IPS-NIHi7 (cell line): ENCODE data around the gene OR7G1.

ENCODE experiments used
- DNase-seq: peaks from one replicate; pipeline ENCODE4 v3.0.0; 2012; ENCODE audit warnings: mixed read lengths; ENCODE audit errors: extremely low spot score

OR7G1 gene, protein sequence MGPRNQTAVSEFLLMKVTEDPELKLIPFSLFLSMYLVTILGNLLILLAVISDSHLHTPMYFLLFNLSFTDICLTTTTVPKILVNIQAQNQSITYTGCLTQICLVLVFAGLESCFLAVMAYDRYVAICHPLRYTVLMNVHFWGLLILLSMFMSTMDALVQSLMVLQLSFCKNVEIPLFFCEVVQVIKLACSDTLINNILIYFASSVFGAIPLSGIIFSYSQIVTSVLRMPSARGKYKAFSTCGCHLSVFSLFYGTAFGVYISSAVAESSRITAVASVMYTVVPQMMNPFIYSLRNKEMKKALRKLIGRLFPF

DNA sequence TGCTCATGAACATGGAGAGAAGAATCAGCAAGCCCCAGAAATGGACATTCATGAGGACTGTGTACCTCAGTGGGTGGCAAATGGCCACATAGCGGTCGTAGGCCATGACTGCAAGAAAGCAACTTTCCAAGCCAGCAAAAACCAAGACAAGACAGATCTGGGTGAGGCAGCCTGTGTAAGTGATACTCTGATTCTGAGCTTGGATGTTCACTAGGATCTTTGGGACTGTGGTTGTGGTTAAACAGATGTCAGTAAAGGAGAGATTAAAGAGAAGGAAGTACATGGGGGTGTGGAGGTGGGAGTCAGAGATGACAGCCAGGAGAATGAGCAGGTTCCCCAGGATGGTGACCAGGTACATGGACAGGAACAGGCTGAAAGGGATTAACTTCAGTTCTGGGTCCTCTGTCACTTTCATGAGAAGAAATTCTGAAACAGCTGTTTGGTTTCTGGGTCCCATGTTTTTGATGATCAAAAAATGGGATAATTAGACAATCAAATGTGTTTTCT is at the start of gene OR7G1:
TSS of gene OR7G1 (minus strand) at position 457 of the 507 bp plus-strand sequence. CDS start at position 457, 0 bp downstream.
- no peak for DNase-seq

DNA sequence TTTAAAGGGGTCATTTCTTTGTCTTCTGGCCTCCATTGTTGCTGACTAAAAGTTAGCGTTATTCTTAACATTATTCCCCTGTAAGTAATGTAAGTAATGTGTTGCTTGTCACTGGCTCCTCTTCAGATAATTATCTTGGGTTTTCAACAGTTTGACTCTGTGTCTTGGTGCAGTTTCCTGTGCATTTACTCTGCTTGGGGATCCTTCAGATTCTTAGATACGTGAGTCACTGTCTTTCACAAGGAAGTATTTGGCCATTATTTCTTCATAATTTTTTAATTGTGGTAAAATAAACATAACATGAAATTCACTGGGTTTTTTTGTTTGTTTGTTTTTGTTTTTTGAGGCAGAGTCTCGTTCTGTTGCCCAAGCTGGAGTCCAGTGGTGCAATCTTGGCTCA is 49.7 kb upstream of the OR7G1 start:
- DNase-seq: no peak

DNA sequence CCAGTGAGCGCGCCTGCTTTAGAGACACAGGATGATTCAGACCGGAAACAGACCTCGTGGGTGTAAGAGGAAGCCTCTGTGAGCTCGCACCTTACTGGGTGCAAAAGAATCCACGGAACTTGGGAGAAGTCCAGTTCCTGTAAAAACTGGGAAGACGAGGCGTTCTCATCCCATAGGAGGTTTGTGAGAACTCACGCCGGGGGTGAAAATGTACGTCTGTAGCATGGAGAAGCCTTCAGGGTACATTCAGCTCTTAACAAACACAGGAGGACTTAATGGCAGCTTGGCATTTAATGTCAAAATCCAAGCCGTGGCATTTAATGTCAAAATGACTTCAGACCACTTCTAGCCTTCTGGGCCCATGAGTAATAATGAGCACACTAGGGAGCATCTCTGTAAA is 45.9 kb upstream of the OR7G1 start:
- DNase-seq: no peak

DNA sequence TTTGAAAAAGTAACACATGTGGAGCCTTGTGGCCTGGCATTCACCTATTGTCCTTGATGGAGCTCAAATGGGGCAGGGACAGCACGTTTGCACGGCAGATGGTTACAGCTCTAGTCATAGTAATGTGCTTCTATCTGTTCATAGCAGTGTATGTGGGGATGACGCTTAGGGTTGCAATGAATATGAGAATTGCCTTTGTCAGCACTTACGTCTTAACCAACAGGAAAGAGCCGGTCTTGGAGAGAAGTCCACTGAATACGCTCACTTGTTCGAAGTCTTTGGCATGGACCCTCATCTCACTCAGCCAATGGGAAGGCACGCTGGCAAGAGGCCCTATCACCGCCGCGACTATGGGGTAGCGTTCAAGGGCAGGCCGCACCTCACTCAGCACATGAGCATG is 44.3 kb upstream of the OR7G1 start:
- no peak for DNase-seq

DNA sequence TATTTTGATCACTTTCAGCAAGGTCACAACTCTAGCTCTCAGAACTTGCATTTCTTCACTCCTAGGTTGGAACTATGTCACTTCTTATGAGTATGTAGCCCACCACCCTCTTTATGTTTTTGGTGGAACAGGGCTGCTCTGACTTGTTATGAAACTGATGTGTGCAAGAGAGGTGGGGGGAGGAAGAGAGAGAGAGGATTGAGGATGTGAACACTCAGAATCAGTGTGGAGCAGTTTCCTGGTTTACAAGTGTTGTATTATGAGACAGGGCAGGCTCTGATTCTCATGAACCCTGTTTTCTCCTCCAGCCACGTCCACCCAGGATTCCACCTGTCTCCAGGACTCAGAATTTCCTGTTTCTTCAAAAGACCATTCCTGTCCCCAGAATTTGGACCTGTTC is 40.7 kb upstream of the OR7G1 start:
- DNase-seq: no peak

DNA sequence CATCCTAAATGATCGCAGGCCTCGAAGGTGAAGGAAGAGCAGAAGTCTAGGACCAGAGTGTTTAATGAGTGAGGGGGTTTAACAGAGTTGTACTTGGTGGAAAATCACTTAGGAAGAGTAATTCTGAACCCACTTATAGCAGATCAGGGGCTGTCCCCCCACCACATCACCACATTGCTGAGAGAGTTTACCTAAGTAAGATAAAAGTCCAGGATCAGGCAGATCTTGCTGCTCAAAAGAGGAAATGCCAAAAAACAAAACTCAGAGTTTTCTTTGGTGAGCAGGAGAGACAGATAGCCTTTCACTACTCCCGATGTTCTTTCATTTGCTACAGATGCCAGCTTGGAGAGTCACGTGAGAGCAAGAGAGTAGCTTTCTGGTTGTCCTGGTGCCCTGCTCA is 40.0 kb upstream of the OR7G1 start:
- no peak for DNase-seq

DNA sequence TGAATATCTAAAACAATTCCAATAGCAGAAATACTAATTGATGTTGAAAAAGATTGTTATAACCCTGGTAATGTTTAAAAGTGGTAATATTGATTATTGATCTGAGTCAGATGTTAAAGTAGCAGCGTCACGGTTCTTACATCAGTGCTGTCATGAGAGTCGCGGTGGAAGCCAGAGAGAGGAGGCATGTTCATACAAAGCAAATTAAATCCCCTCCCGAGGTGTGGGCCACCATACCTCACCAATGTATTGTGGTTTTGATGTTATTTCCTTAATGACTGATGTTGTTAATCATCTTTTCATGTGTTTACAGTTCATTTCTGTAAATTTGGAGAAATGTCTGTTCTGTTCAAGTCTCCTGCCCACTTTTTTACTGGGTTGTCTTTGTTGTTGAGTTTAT is 35.8 kb upstream of the OR7G1 start:
- DNase-seq: no peak

DNA sequence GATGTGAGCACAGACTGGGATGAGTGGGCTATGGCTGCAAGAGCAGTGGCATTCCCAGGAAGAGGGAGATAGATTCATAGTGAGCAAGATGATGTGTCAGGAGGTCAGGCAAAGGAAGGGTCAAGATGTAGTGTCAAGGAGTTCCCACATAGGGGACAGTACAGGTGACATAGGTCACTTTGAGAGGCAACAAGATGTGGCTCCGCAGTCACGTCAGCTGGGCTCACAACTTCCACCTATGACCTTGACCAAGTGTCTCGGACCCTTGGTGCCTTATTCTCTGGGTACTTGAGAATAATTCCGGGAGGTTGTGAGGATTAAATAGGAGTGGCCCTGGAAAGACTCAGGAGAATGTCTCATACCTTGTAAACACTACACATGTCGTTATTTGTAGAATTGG is 35.1 kb upstream of the OR7G1 start:
- no peak for DNase-seq

DNA sequence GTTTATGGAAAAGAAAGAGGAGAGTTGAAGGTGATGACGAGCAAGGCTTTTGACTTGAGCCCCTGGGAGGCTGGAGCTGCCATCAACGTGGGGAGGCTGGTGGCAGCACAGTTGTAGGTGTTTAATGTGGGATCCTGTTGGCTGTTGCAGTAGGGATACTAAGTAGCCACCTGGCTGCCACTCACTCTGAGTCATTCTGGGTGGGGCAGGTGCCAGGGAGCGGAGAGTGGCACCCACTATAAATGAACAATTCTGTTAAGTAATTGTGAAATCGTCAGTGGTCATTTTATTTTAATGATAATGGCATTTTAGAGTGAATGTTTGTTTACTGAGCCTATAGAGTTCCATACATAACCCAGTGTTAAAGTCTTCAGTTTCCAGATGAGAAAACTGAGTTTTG is 34.4 kb upstream of the OR7G1 start:
- no peak for DNase-seq

DNA sequence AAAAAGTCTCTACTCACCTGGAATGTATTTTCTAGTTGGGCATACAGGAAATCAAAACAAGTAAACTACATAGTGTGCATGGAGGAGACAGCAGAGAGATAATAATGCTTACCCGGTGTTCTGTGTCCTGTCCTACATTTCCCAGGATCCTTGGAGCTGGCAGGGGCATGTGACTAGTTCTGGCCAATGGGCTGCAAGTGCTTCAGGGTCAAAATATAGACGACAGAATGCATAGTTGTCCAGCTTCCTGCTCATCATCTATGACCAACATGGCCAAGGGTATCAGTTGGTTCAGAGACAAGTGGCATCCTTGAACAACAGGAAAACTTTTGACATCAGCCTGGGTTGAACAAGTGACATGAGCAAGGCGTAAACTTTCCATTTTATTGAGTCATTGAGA is 33.1 kb upstream of the OR7G1 start:
- DNase-seq: no peak

DNA sequence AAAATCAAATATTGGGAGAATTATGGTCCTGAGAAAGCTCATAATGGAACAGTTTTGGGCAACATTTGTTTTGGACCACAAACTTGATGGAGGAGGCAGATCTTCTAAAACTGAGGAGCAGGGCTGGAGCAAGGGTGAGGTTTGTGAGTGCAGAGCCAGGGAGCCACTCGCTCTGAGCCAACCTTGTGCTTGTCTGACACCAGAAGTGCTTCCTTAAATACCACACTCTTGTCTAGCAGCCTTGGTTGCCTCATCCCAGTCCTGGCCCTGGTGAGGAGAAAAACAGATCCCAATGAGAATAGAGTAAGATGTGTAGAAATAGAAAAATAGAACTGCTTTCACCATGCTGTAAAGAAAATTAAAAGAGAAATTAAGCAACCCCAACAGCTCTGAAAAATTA is 31.3 kb upstream of the OR7G1 start:
- DNase-seq: no peak

DNA sequence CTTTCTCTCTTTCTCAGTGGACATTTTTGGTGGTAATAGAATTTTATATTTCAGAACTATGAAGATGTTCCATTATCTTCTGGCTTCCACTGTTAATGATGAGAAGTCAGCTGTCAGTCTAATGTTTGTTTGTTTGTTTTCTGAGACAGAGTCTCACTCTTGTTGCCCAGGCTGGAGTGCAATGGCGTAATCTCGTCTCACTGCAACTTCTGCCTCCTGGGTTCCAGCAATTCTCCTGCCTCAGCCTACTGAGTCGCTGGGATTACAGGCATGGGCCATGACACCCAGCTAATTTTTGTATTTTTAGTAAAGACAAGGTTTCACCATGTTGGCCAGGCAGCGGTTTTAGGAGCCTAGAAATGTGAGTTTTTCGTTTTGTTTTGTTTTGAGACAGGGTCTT is 29.4 kb upstream of the OR7G1 start:
- DNase-seq: no peak

DNA sequence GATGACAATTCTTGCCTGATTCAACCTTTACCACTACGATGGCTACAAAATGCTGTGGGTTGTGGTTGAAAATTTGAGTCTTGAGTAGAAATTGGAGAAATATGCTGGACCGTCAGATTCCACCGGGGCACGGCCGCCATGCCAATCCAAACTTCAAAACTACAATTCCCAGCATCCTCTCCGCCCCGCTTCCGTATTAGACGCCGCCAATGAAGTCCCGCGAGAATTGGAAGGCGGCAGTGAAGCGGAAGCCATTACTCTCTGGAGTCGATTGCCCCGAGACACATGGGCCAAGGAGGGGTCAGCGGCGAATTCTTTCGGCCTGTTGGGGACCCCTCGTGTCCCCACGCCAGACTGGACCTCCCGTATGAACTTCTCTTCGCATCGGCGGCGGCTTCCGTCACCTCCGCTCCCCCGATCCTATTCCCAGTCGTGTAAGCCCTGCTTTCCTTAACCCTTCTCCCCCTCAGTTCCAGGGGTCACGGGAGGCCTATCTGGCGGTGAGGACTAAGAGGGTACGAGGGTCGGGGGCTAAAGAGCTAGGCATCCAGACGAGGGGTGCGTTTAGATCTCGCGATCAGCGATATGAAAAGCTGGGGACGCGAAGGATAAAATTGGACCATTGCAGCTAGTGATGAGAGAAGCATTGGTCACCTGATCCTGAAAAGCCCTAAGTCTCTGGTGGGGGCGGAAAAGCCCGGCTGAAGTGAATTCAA is 24.8 kb upstream of the OR7G1 start, which contains the start of gene ZNF317:
TSS of gene ZNF317 (plus strand) at position 239 of the 716 bp plus-strand sequence. CDS start 15,620 bp downstream, outside the sequence.
- peak; percentile 91 for DNase-seq

DNA sequence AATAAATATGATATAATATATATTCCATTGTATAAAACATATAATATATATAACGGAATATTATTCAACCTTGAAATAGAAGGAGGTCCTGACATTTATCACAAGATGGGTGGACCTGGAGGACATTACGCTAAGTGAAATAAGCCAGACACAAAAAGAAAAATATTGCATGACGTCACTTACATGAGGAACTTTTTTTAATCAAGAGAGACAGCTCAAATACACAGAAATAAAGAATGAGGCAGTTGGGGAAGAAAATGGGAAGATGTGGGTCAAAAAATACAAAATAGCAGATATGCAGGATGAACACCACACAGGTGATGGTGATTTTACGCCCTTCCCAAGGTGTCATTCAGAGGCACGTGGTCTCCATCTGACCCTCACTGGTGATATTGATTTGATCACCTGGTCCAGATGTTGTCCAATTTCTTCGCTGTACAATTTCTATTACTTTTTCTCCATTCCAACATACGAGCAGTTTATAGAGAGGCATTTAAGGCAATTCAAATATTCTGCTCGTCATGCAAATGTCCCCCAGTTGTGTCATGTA is 24.1 kb upstream of the OR7G1 start:
- DNase-seq: no peak

DNA sequence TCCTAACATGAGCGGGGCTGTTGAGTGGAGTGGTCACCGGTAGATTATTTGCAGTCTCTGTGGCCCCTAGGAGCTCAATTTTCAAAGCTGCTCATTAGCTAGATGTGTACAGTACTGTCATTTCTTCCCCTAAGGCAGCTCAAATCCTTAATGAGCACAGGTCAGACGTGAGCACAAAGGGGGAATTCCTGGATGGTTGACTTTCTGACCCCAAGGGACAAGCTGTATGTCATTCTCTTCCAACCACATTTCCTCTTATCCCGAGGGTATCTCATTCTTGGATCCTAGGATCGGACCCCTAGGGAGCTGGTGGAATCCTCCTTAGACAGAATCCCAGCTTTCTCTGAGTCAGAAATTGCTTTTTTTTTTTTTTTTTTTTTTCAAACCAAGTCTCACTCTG is 16.9 kb upstream of the OR7G1 start:
- DNase-seq: no peak

DNA sequence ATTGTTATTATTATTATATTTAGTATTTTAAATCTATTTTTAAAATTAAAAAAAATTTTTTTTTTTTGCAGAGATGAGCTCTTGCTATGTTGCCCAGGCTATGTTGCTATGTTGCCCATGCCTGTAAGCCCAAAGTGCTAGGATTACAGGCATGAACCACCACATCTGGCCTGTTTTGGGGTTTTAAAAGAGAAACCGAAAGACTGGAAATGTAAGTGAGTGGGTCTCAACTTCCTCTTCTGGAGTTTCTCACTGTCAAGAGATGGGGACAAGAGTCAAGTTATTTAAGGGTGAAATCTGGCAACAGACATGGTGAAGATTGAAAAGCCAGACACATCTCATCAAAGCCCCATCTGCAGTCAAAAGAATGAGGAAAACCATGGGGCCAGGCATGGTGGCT is 15.4 kb upstream of the OR7G1 start:
- DNase-seq: no peak

DNA sequence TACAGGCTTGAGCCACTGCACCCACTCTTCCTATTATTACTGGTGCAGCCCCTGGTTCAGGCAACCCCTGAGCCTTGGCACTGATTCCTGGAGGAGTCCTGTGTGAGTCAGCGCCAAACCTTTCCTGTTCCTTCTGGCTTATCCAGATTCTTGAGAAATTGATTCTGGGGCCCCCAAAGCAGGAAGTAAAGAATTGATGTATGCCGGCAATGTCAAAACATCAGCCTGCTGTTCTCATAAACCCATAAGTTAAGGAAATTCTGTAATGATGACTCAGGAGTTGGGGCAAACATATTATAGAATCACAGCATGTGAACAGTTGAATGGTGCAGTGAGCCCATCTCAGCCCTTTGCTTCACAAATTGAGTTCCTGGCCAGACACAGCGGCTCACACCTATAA is 12.6 kb upstream of the OR7G1 start:
- no peak for DNase-seq

DNA sequence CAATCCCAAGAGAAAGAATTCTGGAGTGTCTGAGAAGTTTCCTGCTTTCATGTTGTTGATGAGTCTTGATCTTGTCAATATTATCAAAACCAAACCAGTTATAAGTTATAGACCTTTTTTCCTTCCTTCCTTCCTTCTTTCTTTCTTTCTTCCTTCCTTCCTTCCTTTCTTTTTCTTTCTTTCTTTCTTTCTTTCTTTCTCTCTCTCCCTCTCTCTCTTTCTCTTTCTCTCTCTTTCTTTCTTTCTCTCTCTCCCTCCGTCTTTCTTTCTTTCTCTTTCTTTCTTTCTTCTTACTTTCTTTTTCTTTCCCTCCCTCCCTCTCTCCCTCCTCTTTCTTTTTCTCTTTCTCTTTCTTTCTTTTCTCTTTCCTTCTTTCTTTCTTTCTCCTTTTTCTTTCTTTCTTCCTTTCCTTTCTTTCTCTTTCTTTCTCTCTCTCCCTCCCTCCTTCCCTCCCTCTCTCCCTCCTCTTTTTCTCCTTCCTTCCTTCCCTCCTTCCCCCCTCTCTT is 11.4 kb upstream of the OR7G1 start, which contains the start of gene OR7G3:
TSS of gene OR7G3 (minus strand) at position 51 of the 506 bp plus-strand sequence. CDS start at position 51, 0 bp downstream.
- no peak for DNase-seq

DNA sequence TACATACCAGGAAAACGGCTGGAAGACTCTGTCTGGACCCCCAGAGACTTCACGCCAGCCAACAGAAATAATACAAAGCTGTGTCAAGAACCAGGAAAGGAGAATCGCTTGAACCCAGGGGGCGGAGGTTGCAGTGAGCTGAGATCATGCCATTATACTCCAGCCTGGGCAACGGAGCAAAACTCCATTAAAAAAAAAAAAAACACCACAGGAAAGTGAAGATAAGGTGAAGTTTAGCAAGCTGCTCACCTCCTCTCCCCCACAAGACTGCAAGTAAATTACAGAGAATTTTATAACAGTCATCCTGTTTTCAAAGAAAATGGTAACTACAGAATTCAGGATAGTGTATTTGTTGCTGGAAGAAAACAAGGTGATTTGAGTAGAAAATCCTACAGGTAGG is 984 bp upstream of the OR7G1 start:
- no peak for DNase-seq

DNA sequence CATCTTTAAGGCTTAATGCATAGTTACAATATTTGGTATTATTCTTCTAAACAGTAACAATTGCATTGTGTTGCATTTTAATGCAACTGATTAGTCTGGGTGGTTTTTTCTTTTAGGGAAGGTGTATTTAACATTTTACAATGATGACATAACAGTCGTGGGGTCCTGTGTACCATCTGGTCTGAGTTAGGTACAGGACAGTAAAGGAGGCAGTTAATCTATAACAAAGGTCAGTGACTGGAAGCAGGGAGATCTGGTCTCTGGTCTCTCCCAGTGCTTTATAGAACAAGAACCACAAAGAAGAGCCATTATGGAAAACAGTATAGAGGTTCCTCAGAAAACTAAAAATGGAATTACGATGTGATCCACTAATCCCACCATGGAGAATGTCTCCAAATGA is 5.6 kb downstream of the OR7G1 start:
- DNase-seq: no peak

DNA sequence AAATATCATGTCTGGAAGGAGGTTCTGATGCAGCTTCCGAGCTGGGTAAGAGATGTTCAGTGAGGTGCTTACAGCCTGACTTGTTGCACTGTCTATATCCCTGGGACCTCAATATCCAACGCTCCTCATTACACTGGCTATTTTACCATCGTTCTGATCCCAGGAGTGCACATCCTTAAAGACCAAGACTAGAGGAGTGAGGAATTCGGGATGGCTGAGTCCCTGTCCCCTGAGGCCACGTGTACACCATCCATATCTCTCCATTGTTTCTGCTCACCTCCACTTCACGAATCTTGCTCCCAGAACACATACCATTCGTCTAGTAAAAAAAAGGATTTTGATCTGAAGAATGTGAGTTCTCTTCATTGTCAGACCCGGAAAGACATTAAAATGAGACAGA is 8.2 kb downstream of the OR7G1 start, which contains the start of gene OR7G2:
TSS of gene OR7G2 (minus strand) at position 101 of the 400 bp plus-strand sequence. CDS start 4,232 bp downstream, outside the sequence.
- no peak for DNase-seq

DNA sequence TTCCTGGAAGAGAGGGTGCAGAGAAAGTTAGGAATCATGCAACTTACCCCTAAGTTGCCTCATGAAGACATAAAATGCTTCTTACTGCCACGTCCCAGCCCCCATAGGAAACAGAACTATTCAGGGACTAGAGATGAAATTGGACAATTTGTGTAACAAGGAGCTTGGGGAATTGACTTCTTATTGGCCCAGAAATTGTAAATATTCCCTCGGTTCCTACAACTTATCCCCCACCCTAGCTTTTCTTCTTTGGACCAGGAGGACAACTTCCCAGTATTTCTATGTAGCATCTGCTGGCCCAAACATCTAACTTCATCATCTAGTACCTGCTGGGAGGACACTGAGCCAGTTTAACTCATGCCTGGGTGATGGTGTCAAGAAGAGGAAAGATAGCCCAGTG is 28.8 kb downstream of the OR7G1 start, which contains the start of gene OR1M1:
TSS of gene OR1M1 (plus strand) at position 301 of the 400 bp plus-strand sequence. CDS start 6,184 bp downstream, outside the sequence.
- DNase-seq: no peak
